Muscle of leg (tissue), 11 donors: ENCODE results near the gene CUX1. TPM values are rescaled to one million over a fixed set of nuclear protein-coding genes. Genes with fewer than 3 reads are reported as not detected.
"Not testable (repeated sequence)": the region's sequence is repeated elsewhere in the genome, so short reads cannot be mapped to it uniquely, and the experiment has no call there.

ENCODE experiments used
- DNase-seq: peaks from one replicate; pipeline ENCODE4 v3.0.0; 2013
- H3K27ac ChIP-seq: one replicate; pipeline ENCODE4 v1.5.1; 2013; ENCODE audit warnings: mild to moderate bottlenecking, low read length, control low read depth
- H3K27me3 ChIP-seq: one replicate; pipeline ENCODE4 v1.6.1; 2013; ENCODE audit warnings: low read length; ENCODE audit not compliant: control insufficient read depth, insufficient read depth
- H3K36me3 ChIP-seq: one replicate; pipeline ENCODE4 v1.6.1; 2013; ENCODE audit warnings: low read length; ENCODE audit not compliant: control insufficient read depth, insufficient read depth
- H3K4me1 ChIP-seq: one replicate; pipeline ENCODE4 v1.6.1; 2013; ENCODE audit warnings: low read length; ENCODE audit not compliant: control insufficient read depth, insufficient read depth
- H3K4me3 ChIP-seq: one replicate; pipeline ENCODE4 v1.5.1; 2013; ENCODE audit warnings: low read length, control low read depth
- H3K9me3 ChIP-seq: replicated peaks from 2 replicates; pipeline ENCODE4 v1.6.1; 2013; ENCODE audit warnings: low read depth, low read length; ENCODE audit not compliant: control insufficient read depth
- WGBS: methylation state at CpG from one replicate; pipeline ENCODE4 v1.1.5; 2013; ENCODE audit warnings: missing lambda C conversion rate; ENCODE audit not compliant: insufficient coverage; 5-methylcytosine and 5-hydroxymethylcytosine counted together
- polyA plus RNA-seq, 8 donors: library from polyadenylated mRNA; unstranded; fragments of 120-200 nt; gene quantifications; one replicate each; pipeline versions ENCODE4 v1.2.1 to v1.2.3, GENCODE V29; 2013; ENCODE audit warnings: inconsistent platforms in 1 of 8, low replicate concordance in 1 of 8; ENCODE audit not compliant: insufficient read length in 8 of 8, insufficient read depth in 1 of 8
- total RNA-seq: library from RNA; stranded (reverse); fragments of 120-200 nt; gene quantifications from one replicate; pipeline ENCODE4 v1.2.4, GENCODE V29; 2013

CUX1 gene
- total and polyA plus RNA-seq, 9 donors = 29.4 to 46.9 (median 40.8) TPM

GRCh38 chr7:102125127-102125596 lies 307.7 kb downstream of the CUX1 start:
- Histone ChIP-seq H3K27ac (no peak overlapping the region), H3K36me3 (peaks cover 11% of the 10 kb centered on the region), H3K9me3 (no peaks in the 10 kb centered on the region), H3K27me3 (no peaks in the 10 kb centered on the region), H3K4me1 (peaks cover 11% of the 10 kb centered on the region), H3K4me3 (no peak overlapping the region)
- 71% methylated on average over 5 of the region's 17 CpGs for WGBS
- DNase-seq = peak; percentile 56

DNA sequence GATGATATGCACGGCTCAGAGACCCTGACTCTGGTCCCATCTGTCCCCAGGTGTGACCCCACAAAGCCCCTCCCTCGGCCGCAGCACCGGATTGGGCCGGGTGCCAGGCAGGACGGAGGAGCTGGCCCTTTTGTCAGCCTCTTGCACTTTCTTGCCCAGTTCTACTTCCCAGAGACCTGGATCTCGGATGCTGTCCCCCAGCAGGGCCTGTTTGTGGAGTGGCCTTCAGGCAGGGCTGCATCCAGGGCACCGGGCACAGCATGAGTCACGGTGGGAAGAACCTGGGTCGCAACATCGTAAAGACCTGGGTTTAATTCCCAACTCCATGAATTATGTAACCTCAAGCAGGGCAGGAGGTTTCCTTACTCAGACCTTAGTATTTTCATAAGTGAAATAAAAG lies 310.9 kb downstream of the CUX1 start:
- Histone ChIP-seq H3K36me3 (peaks cover 8% of the 10 kb centered on the region), H3K4me1 (no peaks in the 10 kb centered on the region), H3K9me3 (no peaks in the 10 kb centered on the region), H3K27ac (no peak overlapping the region), H3K27me3 (no peaks in the 10 kb centered on the region), H3K4me3 (no peak overlapping the region)
- DNase-seq = no peak
- 83% methylated on average over 8 of the region's 11 CpGs for WGBS

- Histone ChIP-seq H3K9me3 (no peaks in the 10 kb centered on the region), H3K4me3 (no peak overlapping the region), H3K36me3 (peaks cover 5% of the 10 kb centered on the region), H3K4me1 (no peaks in the 10 kb centered on the region), H3K27me3 (no peaks in the 10 kb centered on the region), H3K27ac (no peak overlapping the region)
- no peak for DNase-seq
- WGBS = 56% methylated on average over 10 of the region's 15 CpGs
These were observed 312.4 kb downstream of the CUX1 start for GRCh38 chr7:102129636-102130370.

DNA sequence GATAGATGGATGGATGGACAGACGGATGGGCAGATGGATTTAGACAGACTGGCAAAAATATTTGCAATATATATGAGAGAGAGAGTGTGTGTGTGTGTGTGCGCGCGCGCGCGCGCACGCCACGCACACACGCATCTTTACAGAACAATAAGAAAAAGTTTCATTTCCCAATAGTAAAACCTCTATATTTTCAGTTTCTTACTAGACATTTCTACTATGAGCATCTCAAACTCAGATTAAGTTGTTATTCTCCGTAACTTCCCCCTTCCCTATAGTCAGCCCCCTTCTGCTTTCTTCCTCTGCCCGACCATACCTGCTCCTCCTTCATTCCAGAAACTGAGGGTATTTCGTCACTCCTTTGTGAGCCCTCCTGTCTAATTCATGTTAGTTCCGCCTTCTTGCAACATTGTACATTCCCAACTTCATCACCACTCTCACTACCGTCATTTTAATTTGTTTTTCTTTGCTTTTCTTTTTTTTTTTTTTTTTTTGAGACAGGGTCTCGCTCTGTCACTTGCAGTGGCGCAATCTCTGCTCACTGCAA lies 314.9 kb downstream of the CUX1 start:
- H3K36me3 ChIP-seq = peaks cover 5% of the 10 kb centered on the region
- H3K27ac ChIP-seq = no peak overlapping the region
- no peaks in the 10 kb centered on the region for H3K4me1 ChIP-seq
- WGBS = 74% methylated on average over 8 of the region's 18 CpGs
- no peak overlapping the region for H3K4me3 ChIP-seq
- H3K27me3 ChIP-seq = no peaks in the 10 kb centered on the region
- DNase-seq = no peak
- H3K9me3 ChIP-seq = no peaks in the 10 kb centered on the region

GRCh38 chr7:102138676-102139075 lies 321.2 kb downstream of the CUX1 start:
- no peaks in the 10 kb centered on the region for H3K4me1 ChIP-seq
- no peaks in the 10 kb centered on the region for H3K27me3 ChIP-seq
- no peaks in the 10 kb centered on the region for H3K9me3 ChIP-seq
- no peak overlapping the region for H3K4me3 ChIP-seq
- 71% methylated on average over 2 of the region's 6 CpGs for WGBS
- H3K36me3 ChIP-seq = no peaks in the 10 kb centered on the region
- DNase-seq = no peak
- H3K27ac ChIP-seq = no peak overlapping the region

GRCh38 chr7:102140952-102141370 lies 323.5 kb downstream of the CUX1 start:
- H3K4me3 ChIP-seq = no peak overlapping the region
- no peak overlapping the region for H3K27ac ChIP-seq
- H3K4me1 ChIP-seq = no peaks in the 10 kb centered on the region
- no peaks in the 10 kb centered on the region for H3K9me3 ChIP-seq
- no peaks in the 10 kb centered on the region for H3K27me3 ChIP-seq
- DNase-seq = peak; percentile 61
- WGBS = 73% methylated on average over 12 of the region's 14 CpGs
- no peaks in the 10 kb centered on the region for H3K36me3 ChIP-seq

DNA sequence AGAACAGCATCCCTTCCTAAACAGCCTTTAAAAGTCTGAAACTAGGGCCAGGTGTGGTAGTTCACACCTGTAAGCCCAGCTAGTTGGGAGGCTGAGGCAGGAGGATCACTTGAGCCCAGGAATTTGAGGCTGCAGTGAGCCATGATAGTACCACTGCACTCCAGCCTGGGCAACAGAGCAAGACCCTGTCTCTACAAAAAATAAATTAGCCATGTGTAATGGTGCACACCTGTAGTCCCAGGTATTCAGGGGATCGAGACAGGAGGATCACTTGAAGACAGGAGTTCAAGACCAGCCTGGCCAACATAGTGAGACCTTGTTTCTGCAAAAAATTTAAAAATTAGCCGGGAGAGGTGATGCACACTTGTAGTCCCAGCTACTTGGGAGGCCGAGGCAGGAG lies 325.0 kb downstream of the CUX1 start:
- not testable (repeated sequence) for H3K9me3 ChIP-seq, DNase-seq, H3K36me3 ChIP-seq, H3K27me3 ChIP-seq, H3K27ac ChIP-seq, H3K4me3 ChIP-seq
- peaks cover 12% of the 10 kb centered on the region for H3K4me1 ChIP-seq
- WGBS = 95% methylated on average over 2 of the region's 3 CpGs

GRCh38 chr7:102146122-102146521 lies 328.7 kb downstream of the CUX1 start:
- Histone ChIP-seq H3K9me3 (no peaks in the 10 kb centered on the region), H3K27ac (peak overlapping the region; percentile 69), H3K4me1 (peaks cover 15% of the 10 kb centered on the region), H3K27me3 (no peaks in the 10 kb centered on the region), H3K4me3 (no peak overlapping the region), H3K36me3 (peaks cover 4% of the 10 kb centered on the region)
- 89% methylated on average over 10 of the region's 18 CpGs for WGBS
- peak; percentile 63 for DNase-seq

DNA sequence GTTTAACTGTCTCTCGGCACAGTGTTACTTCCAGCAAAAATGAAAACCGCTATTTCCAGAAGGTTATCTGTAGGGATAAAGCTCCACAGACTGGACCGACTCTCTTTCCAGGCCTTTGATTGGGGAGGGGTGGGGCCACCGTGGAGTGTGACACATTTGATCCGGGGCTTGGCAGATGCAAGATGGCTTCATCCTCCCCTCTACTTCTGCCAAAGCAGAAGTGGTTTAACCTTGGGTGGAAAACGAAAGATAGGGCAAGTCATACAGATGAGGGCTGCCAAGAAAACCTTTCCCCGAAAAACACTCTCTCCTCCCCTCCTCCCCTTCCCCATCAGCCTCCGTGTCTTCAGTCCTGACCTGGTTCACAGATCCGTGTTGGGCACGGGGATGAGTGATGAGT lies 329.6 kb downstream of the CUX1 start:
- Histone ChIP-seq H3K36me3 (peaks cover 4% of the 10 kb centered on the region), H3K4me3 (no peak overlapping the region), H3K27ac (no peak overlapping the region), H3K9me3 (no peaks in the 10 kb centered on the region), H3K4me1 (peaks cover 15% of the 10 kb centered on the region), H3K27me3 (no peaks in the 10 kb centered on the region)
- WGBS = no CpG with 5 or more reads among the region's 10 CpGs
- DNase-seq = peak; percentile 36

GRCh38 chr7:102148799-102149198 lies 331.4 kb downstream of the CUX1 start:
- Histone ChIP-seq H3K4me1 (peaks cover 31% of the 10 kb centered on the region), H3K4me3 (no peak overlapping the region), H3K9me3 (no peaks in the 10 kb centered on the region), H3K27ac (no peak overlapping the region), H3K36me3 (peaks cover 4% of the 10 kb centered on the region), H3K27me3 (no peaks in the 10 kb centered on the region)
- DNase-seq = no peak
- WGBS = 93% methylated on average over 7 of the region's 9 CpGs
